GM10248 (cell line): ENCODE data around the gene CCNA1.

ENCODE experiments used
- CTCF ChIA-PET: fragments of 300-600 bp; sonication (Branson Sonifier 250); formaldehyde crosslinking; extraction: SDS; loops from one replicate; lab custom pipeline; 2021; ENCODE audit warnings: antibody characterized with exemption; lab: Yijun Ruan, JAX
- POLR2A ChIA-PET: fragments of 350-650 bp; sonication (Branson Sonifier 250); formaldehyde crosslinking; extraction: SDS; loops from one replicate; lab custom pipeline; 2020; ENCODE audit warnings: antibody characterized with exemption; lab: Yijun Ruan, JAX
- DNase-seq: peaks from one replicate; pipeline ENCODE4 v3.0.0; 2012; ENCODE audit errors: extremely low spot score
- CTCF ChIP-seq: IDR thresholded peaks from 2 replicates; pipeline ENCODE4 v1.5.1; 2012; ENCODE audit warnings: mild to moderate bottlenecking, low read depth; ENCODE audit errors: extremely low read depth, missing control alignments, control extremely low read depth

Gene CCNA1

GRCh38 chr13:36445891-36446351 is 13.6 kb downstream of the CCNA1 start:
- POLR2A ChIA-PET: no interaction called here
- no peak for DNase-seq
- no peak for TF ChIP-seq CTCF
- CTCF ChIA-PET: no interaction called here

GRCh38 chr13:36447501-36447900 is 15.2 kb downstream of the CCNA1 start:
- ChIA-PET CTCF (interaction anchor here (1.0 to 1.4 kb wide), 3 partner anchors 9 to 29 kb away, joined by 3 to 4 read pairs (median 3); no protein-coding TSS in a partner anchor), POLR2A (no interaction called here)
- no peak for TF ChIP-seq CTCF
- DNase-seq: no peak

GRCh38 chr13:36450534-36450933 is 18.2 kb downstream of the CCNA1 start:
- POLR2A ChIA-PET: interaction anchor here (0.6 kb wide), 1 partner anchor 199 kb away, joined by 3 read pairs; no protein-coding TSS in a partner anchor
- TF ChIP-seq CTCF: no peak
- CTCF ChIA-PET: no interaction called here
- no peak for DNase-seq

DNA sequence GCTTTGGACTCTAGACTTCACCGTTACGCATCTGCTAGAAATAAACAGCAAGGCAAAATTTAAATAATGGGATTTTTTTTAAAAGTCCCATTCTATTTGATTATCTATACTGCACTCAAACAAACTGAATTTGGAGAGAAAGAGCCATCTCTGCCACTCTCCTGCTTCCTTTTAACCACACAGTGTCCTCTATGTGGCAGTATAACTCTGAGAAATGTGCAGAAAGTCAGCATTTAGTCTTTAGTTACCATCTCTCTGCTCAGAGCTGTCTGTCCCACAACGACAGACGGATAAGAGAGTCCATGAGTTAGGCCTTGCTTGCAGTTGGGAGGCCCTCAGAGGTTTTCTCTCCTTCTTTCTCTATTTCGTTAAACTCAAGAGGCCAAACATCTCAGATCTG is 21.2 kb downstream of the CCNA1 start:
- ChIA-PET POLR2A (no interaction called here), CTCF (interaction anchor here (1.2 to 1.5 kb wide), 2 partner anchors 9 to 13 kb away, joined by 3 read pairs; no protein-coding TSS in a partner anchor)
- DNase-seq: no peak

DNA sequence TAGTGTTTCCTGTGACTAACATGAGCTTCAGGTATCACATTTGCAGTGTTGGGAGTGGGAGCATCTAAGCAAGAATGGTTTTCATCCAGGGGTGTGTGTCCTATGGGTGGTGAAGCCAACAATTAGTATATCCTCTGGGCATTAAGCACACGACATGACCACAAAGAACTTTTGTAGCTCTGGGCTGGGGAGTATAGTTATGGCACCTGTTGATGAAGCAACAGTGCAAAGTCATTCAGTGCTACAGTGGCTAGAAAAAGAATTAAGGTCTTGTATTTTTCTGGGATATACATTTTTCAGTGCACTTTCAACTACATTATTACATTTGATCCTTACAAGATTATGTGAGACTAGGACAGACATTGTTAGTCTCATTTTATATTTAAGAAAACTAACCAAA is 21.8 kb downstream of the CCNA1 start:
- DNase-seq: no peak
- ChIA-PET CTCF (interaction anchor here (1.2 to 1.5 kb wide), 2 partner anchors 9 to 14 kb away, joined by 3 read pairs; no protein-coding TSS in a partner anchor), POLR2A (no interaction called here)
- TF ChIP-seq CTCF: no peak

More for the DNA sequence above, 21.2 kb downstream of the CCNA1 start:
- peak; percentile 6 for TF ChIP-seq CTCF

GRCh38 chr13:36454987-36455386 is 22.7 kb downstream of the CCNA1 start:
- TF ChIP-seq CTCF: no peak
- POLR2A ChIA-PET: no interaction called here
- DNase-seq: no peak
- CTCF ChIA-PET: interaction anchor here (1.1 kb wide), 1 partner anchor 281 kb away, joined by 3 read pairs; no protein-coding TSS in a partner anchor

DNA sequence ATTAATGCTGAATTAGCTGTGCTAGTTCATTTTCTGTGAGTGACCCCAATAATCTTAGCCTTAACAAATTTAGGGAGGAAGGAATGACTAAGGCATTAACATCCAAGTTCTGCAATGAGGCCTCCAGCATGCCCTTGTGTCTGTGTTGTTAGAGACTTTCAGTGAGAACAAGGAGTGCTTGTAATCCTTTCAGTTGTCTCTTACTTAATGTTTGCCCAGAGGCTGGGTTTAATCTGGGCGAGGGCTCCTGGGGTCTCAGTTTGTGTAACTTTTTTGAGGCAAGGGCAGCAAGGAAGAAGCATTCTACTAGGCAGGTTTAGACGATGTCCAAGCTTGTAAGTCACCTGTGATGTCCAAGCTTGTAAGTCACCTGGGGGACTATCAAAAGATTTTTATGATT is 24.3 kb downstream of the CCNA1 start:
- DNase-seq: no peak
- ChIA-PET POLR2A (no interaction called here), CTCF (interaction anchor here (0.8 kb wide), 1 partner anchor 9 kb away, joined by 3 read pairs; no protein-coding TSS in a partner anchor)
- TF ChIP-seq CTCF: no peak
